Neural progenitor cell (in vitro differentiated cells): ENCODE results near the gene HOXD13.

ENCODE experiments used
- EZH2 ChIP-seq: fragments of 200-600 bp; sonication (generic); IDR thresholded peaks from 2 replicates; pipeline ENCODE4 v1.6.1; 2017; ENCODE audit warnings: antibody characterized with exemption, mild to moderate bottlenecking, moderate library complexity
- EZH2phosphoT487 ChIP-seq: fragments of 200-600 bp; sonication (generic); IDR thresholded peaks from 2 replicates; pipeline ENCODE4 v1.6.1; 2017; ENCODE audit warnings: antibody characterized with exemption
- TF ChIP-seq, protein P1 (sequence below): fragments of 200-600 bp; sonication (generic); IDR thresholded peaks from 2 replicates; pipeline ENCODE4 v1.5.1; 2017; ENCODE audit warnings: antibody characterized with exemption, mild to moderate bottlenecking

DNA sequence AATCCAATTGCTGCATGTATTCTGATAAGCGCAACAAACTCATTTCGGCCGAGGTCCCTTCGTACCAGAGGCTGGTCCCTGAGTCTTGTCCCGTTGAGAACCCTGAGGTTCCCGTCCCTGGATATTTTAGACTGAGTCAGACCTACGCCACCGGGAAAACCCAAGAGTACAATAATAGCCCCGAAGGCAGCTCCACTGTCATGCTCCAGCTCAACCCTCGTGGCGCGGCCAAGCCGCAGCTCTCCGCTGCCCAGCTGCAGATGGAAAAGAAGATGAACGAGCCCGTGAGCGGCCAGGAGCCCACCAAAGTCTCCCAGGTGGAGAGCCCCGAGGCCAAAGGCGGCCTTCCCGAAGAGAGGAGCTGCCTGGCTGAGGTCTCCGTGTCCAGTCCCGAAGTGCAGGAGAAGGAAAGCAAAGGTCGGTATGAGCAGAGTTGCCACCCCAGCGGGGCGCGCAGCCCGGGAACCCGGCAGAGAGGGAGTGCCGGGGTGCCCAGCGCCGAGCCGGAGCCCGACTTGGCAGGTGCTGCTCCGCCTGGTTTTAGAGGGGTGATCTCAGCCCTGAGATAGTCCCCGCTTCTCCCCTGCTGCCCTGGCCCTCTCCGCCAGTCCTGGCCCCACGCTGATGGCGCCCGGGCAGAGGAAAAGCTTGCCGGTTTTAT is 24.8 kb downstream of the HOXD13 start:
- TF ChIP-seq, protein P1, sequence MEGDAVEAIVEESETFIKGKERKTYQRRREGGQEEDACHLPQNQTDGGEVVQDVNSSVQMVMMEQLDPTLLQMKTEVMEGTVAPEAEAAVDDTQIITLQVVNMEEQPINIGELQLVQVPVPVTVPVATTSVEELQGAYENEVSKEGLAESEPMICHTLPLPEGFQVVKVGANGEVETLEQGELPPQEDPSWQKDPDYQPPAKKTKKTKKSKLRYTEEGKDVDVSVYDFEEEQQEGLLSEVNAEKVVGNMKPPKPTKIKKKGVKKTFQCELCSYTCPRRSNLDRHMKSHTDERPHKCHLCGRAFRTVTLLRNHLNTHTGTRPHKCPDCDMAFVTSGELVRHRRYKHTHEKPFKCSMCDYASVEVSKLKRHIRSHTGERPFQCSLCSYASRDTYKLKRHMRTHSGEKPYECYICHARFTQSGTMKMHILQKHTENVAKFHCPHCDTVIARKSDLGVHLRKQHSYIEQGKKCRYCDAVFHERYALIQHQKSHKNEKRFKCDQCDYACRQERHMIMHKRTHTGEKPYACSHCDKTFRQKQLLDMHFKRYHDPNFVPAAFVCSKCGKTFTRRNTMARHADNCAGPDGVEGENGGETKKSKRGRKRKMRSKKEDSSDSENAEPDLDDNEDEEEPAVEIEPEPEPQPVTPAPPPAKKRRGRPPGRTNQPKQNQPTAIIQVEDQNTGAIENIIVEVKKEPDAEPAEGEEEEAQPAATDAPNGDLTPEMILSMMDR: no peak
- TF ChIP-seq EZH2: no peak
- TF ChIP-seq EZH2phosphoT487: no peak
